A549 treated with AZD2906 at 1 μM for 4 hours (cell line): ENCODE data around the gene MYCBPAP. TPM values are rescaled to one million over a fixed set of nuclear protein-coding genes. Genes with fewer than 3 reads are reported as not detected.

Experiments used
- total RNA-seq: library from RNA; stranded (reverse); fragments of 200-300 nt; extraction: Qiagen RNA extraction; gene quantifications from 5 replicates; pipeline ENCODE4 v1.2.3, GENCODE V29; 2022

The MYCBPAP gene, protein sequence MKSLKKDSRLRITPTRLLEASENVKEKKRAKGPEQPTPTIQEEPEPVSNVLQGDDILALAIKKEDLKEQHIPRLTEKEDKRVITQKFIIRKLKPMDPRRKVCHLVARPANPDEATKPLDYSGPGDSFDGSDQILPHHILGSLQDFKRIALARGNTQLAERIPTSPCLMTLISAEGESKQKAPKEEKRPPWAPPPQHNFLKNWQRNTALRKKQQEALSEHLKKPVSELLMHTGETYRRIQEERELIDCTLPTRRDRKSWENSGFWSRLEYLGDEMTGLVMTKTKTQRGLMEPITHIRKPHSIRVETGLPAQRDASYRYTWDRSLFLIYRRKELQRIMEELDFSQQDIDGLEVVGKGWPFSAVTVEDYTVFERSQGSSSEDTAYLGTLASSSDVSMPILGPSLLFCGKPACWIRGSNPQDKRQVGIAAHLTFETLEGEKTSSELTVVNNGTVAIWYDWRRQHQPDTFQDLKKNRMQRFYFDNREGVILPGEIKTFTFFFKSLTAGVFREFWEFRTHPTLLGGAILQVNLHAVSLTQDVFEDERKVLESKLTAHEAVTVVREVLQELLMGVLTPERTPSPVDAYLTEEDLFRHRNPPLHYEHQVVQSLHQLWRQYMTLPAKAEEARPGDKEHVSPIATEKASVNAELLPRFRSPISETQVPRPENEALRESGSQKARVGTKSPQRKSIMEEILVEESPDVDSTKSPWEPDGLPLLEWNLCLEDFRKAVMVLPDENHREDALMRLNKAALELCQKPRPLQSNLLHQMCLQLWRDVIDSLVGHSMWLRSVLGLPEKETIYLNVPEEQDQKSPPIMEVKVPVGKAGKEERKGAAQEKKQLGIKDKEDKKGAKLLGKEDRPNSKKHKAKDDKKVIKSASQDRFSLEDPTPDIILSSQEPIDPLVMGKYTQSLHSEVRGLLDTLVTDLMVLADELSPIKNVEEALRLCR
- 0.35 to 0.89 TPM (median 0.54 TPM) in 5 replicates for total RNA-seq

DNA sequence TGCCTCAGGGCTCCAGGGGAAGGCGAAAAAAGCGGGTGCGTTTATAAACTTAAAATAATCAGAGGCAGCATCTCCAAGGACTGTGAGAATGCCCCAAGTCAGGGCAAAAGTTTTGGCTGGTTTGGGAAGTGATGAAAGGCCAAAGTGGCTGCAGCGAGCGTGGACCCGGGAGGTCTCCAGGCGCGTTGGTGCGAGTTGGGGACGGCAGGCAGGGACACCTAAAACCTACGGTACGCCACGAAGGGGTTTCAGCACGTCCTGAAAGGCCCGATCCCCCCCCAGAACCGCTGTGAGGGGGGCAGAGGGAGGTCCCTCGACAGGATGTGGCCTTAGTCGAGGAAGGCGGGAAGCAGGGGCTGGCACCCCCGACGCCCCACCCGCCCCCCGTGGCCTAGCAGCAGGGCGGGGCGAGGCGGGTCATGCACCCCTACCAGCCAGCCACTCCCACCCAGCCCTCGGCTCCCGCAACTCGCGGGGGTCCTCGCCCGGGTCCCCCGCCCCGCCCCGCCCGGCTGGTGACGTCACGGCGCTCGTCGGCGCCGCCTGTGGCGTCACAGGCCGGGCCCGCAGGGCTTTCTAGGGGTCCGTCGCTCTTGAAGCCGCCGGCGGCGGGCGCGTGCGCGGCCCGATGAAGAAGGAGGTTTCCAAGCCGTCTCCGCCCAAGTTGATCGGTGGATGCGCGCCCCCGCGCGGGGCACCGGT lies at the start of gene MYCBPAP:
Gene MYCBPAP (plus strand): TSS at position 569 of the 702 bp plus-strand sequence. CDS start 236 bp downstream, outside the sequence.

DNA sequence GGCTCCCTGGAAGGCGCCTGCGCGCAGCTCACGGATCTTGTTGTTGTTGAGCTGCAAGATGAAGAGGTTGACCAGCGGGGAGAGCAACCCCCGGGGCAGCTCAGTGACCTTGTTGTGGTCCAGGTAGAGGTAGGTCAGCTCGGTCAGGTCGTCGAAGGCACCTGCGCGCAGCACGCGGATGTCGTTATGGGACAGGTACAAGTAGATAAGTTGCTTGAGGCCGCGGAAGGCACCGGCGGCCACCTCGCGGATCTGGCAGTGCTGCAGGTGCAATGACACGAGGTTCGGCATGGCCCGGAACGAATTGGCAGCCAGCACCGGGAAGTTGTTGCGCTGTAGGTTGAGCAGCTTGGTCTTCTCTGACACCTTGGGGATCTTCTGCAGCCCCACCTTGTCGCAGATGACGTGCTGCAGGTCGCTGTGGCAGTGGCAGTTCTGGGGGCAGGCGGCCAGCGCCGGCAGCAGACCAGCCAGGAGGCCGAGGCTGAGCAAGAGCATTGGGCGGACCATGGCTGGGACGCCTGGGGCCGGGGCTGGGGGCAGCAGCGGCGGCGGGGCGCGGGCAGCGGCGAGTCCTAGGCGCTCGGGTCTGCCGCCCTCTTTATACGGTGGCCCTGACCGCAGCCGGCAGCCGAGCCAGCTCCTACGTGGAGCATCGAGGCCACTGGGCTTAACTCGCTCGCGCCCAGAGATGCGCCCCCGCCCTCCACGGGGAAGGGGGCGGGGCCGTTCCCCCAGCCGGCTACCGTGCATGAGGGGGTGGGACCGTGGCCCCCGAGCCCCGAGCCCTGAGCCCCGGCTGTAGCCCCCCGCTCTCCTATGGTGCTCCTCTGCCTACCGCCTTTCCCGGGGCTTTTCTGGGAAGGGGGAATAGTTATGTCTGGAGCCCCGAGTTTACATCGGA lies 39.7 kb upstream of the MYCBPAP start, which contains the start of gene CHAD:
Gene CHAD (minus strand): TSS at position 577 of the 904 bp plus-strand sequence. CDS start 67 bp downstream, at position 510.

DNA sequence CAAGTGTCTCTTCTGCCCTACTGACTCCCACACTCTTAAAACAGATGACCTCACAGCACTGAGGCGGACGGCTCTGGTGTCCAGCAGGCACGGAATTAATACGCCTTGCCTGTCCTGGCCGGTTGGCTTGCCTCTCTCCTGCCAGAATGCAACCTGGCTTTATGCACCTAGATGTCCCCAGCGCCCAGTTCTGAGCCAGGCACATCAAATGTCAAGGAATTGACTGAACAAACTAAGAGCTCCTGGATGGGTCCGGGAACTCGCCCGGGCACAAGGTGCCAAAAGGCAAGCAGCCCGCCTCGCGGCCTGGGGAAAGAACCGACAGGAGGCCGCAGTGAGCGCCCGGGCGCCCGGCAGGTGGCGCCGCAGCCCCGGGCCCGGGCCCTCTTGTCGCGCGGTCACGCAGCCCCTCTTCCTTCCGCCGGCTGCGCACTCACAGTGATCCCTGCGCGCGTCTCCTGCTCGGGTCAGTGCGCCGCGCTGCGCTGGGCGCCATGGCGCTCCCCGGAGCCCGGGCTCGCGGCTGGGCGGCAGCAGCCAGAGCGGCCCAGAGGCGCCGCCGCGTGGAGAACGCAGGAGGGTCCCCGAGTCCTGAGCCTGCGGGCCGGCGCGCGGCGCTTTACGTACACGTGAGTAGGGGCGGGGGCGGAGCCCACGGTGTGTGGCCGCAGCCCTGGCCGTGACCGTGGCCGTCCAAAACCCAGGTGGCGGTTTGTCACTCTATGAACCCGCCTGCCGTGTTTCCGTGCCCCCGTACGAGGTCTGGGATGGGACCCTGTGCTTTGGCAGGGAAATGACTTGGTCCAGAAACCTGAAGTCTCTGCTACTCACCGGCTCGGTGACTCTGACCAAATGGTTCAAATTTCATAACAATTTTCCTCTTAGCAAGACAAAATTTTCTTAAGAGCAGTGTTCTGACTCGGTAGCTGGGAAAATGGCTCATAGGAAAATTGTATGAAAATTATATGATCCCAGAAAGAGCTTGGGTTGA lies 29.6 kb upstream of the MYCBPAP start, which contains the start of gene RSAD1:
Gene RSAD1 (plus strand): TSS at position 470 of the 991 bp plus-strand sequence. CDS start 25 bp downstream, at position 495.

DNA sequence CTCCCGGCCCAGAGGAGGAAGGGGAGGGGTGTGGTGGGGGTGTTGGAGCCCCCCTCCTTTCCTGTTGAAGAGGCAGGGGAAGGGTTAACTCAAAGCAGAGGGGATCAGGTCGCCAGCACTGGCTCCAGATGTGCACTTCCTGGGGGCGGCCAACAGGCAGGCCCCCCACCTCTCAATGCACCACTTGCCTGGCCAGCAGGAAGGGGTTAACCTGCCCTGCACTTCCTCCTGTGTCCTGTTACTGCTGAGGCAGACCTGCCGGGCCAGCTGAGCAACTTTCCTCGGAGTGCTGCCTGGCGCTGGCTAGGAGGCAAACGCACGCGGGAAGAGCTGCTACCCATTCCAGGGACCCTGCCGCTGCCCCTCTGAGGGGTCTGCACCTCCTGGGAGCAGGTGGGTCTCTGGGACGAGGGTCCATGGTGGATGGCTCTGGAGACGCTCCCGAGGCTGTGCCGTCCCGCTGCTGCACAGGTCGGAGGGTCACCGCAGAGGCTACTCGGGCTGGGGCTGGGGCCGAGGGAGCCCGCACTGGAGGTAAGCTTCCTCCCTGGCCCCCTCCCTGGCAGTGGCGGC lies 24.3 kb downstream of the MYCBPAP start, which contains the start of gene EPN3:
Gene EPN3 (plus strand): TSS at position 284 of the 573 bp plus-strand sequence. CDS start 3,822 bp downstream, outside the sequence.

DNA sequence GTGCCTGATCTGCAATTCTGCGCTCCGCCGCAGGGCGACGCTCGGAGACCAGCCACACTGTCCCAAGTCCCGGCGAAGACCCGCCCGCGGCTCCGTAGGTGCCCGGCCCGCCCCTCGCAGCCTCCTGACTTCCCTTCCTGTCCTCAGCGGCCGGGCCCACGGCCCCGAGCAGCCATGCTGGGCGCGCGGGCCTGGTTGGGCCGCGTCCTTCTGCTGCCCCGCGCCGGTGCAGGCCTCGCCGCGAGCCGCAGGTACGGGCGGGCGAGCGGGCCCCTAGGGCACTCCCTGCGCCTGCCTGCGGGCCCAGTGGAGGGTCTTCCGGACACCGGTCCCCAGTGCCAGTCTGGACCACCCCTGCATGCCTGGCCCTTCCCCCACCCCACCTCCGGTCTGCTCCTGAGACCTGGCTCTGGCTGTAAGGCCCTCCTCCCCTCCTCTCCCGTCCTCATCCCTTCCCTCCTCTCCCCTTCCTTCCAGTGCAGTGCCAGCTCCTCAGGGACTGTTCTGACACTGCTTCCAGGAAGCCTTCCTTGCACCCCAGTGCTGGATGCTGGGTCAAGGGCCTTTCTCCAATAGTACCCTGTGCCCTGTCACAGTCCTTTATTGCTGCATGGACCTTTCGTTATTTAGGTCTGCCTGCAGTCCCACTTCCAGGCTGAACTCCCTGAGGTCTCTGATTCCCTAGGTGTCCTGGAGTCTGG lies 38.9 kb downstream of the MYCBPAP start, which contains the start of gene SPATA20:
Gene SPATA20 (plus strand): TSS at position 140 of the 701 bp plus-strand sequence. CDS start 35 bp downstream, at position 175.

DNA sequence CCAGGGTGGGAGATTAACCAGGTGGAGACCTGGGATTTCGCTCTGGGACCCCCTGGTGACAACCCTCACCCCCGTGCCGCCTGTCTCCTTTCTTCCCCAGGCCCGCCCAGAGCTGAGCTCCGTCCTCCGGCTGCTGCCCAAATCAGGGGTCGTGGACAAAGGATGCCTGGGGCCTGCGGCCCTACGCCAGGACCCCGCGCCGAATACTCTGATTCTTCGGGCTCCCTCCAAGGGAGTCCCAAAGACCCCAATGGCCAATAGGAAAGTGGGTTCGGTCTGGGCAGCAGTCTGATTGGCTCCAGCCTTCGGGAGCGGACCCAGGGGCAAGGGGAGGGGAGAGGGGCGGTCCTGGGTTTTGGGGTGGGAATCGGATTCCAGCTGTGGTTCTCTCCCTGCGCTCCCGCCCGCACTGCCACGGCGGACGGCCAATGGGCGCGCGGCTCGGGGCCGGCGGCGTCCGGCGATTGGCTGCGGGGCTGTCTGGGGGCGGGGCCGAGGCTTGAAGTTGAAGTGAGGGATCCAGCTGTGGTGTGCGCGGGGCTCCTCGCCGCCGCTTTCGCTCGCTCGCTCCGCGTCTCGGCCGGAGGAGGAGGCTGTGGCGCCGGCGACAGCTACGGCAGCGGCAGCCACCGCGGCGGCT lies 52.1 kb downstream of the MYCBPAP start, which contains the start of gene CACNA1G:
Gene CACNA1G (plus strand): TSS at position 531 of the 640 bp plus-strand sequence. CDS start 745 bp downstream, outside the sequence.

Other genes starting within 250 kb of the MYCBPAP start
- 14.3 to 19.6 TPM (median 17.0 TPM) in 5 replicates for gene TMEM92, start 234.0 kb upstream of the MYCBPAP start, total RNA-seq
- 20.8 to 23.3 TPM (median 21.9 TPM) in 5 replicates for gene XYLT2, start 162.3 kb upstream of the MYCBPAP start, total RNA-seq
- 136 to 159 TPM (median 145 TPM) in 5 replicates for gene MRPL27, start 135.3 kb upstream of the MYCBPAP start, total RNA-seq
- 13.8 to 16.2 TPM (median 14.3 TPM) in 5 replicates for gene EME1, start 135.2 kb upstream of the MYCBPAP start, total RNA-seq
- 227 to 247 TPM (median 234 TPM) in 5 replicates for gene LRRC59, start 110.9 kb upstream of the MYCBPAP start, total RNA-seq
- 11.0 to 13.9 TPM (median 12.7 TPM) in 5 replicates for gene ACSF2, start 82.2 kb upstream of the MYCBPAP start, total RNA-seq
- gene CHAD, start 39.6 kb upstream of the MYCBPAP start, total RNA-seq, result not detected in 5 replicates
- gene RSAD1, start 29.6 kb upstream of the MYCBPAP start, total RNA-seq, result 25.5 to 33.7 TPM (median 30.9 TPM) in 5 replicates
- 0.11 to 0.28 TPM (median 0.20 TPM) in 5 replicates for gene EPN3, start 24.3 kb downstream of the MYCBPAP start, total RNA-seq
- gene SPATA20, start 38.7 kb downstream of the MYCBPAP start, total RNA-seq, result 65.1 to 85.9 TPM (median 81.4 TPM) in 5 replicates
- 3.3 to 4.1 TPM (median 4.0 TPM) in 5 replicates for gene CACNA1G, start 52.3 kb downstream of the MYCBPAP start, total RNA-seq
- gene ABCC3, start 126.4 kb downstream of the MYCBPAP start, total RNA-seq, result 112 to 132 TPM (median 127 TPM) in 5 replicates
- 46.1 to 53.0 TPM (median 48.0 TPM) in 5 replicates for gene ANKRD40, start 199.5 kb downstream of the MYCBPAP start, total RNA-seq
- 58.1 to 97.2 TPM (median 82.0 TPM) in 5 replicates for gene LUC7L3, start 211.2 kb downstream of the MYCBPAP start, total RNA-seq